ENCODE data around the gene GRIN2C.
A peak's percentile ranks its signal among the peaks of the same experiment; 100 is the strongest.

Gene GRIN2C

GRCh38 chr17:74877592-74878548, 18.2 kb upstream of the GRIN2C start:
- no peak for TF ChIP-seq CTCF (conservative IDR thresholded peaks at IDR 0.05; ENCODE audit: low read depth, low read length)
- no peak for DNase-seq (ENCODE audit: low read depth)
- H3K4me3 ChIP-seq (ENCODE audit: low read length): no peak overlapping the region

- TF ChIP-seq CTCF (conservative IDR thresholded peaks at IDR 0.05; ENCODE audit: low read depth, low read length): no peak
- no peak for DNase-seq (ENCODE audit: low read depth)
- no peak overlapping the region for H3K4me3 ChIP-seq (ENCODE audit: low read length)
Measured at GRCh38 chr17:74875977-74876593, 16.4 kb upstream of the GRIN2C start.

- DNase-seq (ENCODE audit: low read depth): no peak
- TF ChIP-seq CTCF (conservative IDR thresholded peaks at IDR 0.05; ENCODE audit: low read depth, low read length): no peak
Measured at GRCh38 chr17:74875155-74875976, 15.7 kb upstream of the GRIN2C start.

GRCh38 chr17:74874615-74875037, 14.9 kb upstream of the GRIN2C start:
- no peak for TF ChIP-seq CTCF (conservative IDR thresholded peaks at IDR 0.05; ENCODE audit: low read depth, low read length)
- H3K4me3 ChIP-seq (ENCODE audit: low read length): no peak overlapping the region
- DNase-seq (ENCODE audit: low read depth): no peak

More at GRCh38 chr17:74875155-74875976, 15.7 kb upstream of the GRIN2C start:
- no peak overlapping the region for H3K4me3 ChIP-seq (ENCODE audit: low read length)

- DNase-seq (ENCODE audit: low read depth): no peak
- H3K4me3 ChIP-seq (ENCODE audit: low read length): peak overlapping the region; percentile 89
- TF ChIP-seq CTCF (conservative IDR thresholded peaks at IDR 0.05; ENCODE audit: low read depth, low read length): no peak
Measured at GRCh38 chr17:74873874-74874614, 14.4 kb upstream of the GRIN2C start.

All from retinal pigment epithelial cell (primary cell).